Mesodermal cell (in vitro differentiated cells): Measurements from ENCODE around the gene UBL3.

Experiments used
- H3K27ac ChIP-seq: 2 replicates; pipeline ENCODE4 v1.7.0; 2013; ENCODE audit warnings: mild to moderate bottlenecking, low read depth, low read length, moderate library complexity; ENCODE audit not compliant: severe bottlenecking
- H3K36me3 ChIP-seq: 2 replicates; pipeline ENCODE4 v1.7.1; 2013; ENCODE audit warnings: mild to moderate bottlenecking, low read length, moderate library complexity; ENCODE audit not compliant: control insufficient read depth, insufficient read depth
- H3K4me1 ChIP-seq: one replicate; pipeline ENCODE4 v1.7.1; 2013; ENCODE audit warnings: mild to moderate bottlenecking, low read length; ENCODE audit not compliant: insufficient read depth, control insufficient read depth, poor library complexity, severe bottlenecking
- H3K4me3 ChIP-seq: 2 replicates; pipeline ENCODE4 v1.7.0; 2013; ENCODE audit warnings: low read length, control low read depth, mild to moderate bottlenecking; ENCODE audit not compliant: insufficient read depth, poor library complexity, severe bottlenecking; ENCODE audit errors: extremely low read depth
- H3K9me3 ChIP-seq: 2 replicates; pipeline ENCODE4 v1.7.1; 2013; ENCODE audit warnings: mild to moderate bottlenecking, low read length, moderate library complexity; ENCODE audit not compliant: control insufficient read depth
- WGBS, 2 experiments: methylation state at CpG; one replicate each; pipeline ENCODE4 v1.1.5; 2013; ENCODE audit warnings: missing lambda C conversion rate in 2 of 2; ENCODE audit not compliant: insufficient coverage in 2 of 2; 5-methylcytosine and 5-hydroxymethylcytosine counted together

Gene UBL3

GRCh38 chr13:29745704-29746103 is 104.7 kb downstream of the UBL3 start:
- no peak overlapping the region for H3K4me3 ChIP-seq
- 87 to 100% methylated on average over 1 to 4 of the region's 6 CpGs for WGBS, 2 experiments
- no peaks in the 10 kb centered on the region for H3K9me3 ChIP-seq

GRCh38 chr13:29743201-29743786 is 107.1 kb downstream of the UBL3 start:
- 74 to 78% methylated on average over 13 to 14 of the region's 16 CpGs for WGBS, 2 experiments
- peaks cover 7% of the 10 kb centered on the region for H3K4me1 ChIP-seq
- peak overlapping the region; percentile 49 for H3K27ac ChIP-seq
- H3K36me3 ChIP-seq: no peaks in the 10 kb centered on the region
- no peaks in the 10 kb centered on the region for H3K9me3 ChIP-seq
- H3K4me3 ChIP-seq: no peak overlapping the region

More at GRCh38 chr13:29745704-29746103, 104.7 kb downstream of the UBL3 start:
- Histone ChIP-seq H3K4me1 (peaks cover 7% of the 10 kb centered on the region), H3K36me3 (no peaks in the 10 kb centered on the region), H3K27ac (no peak overlapping the region)

- 73 to 80% methylated on average over 2 to 3 of the region's 3 CpGs for WGBS, 2 experiments
- Histone ChIP-seq H3K27ac (no peak overlapping the region), H3K9me3 (no peaks in the 10 kb centered on the region), H3K36me3 (no peaks in the 10 kb centered on the region), H3K4me3 (no peak overlapping the region), H3K4me1 (peaks cover 7% of the 10 kb centered on the region)
Measured at GRCh38 chr13:29740961-29741360, 109.5 kb downstream of the UBL3 start.

- Histone ChIP-seq H3K4me1 (peaks cover 4% of the 10 kb centered on the region), H3K27ac (no peak overlapping the region), H3K36me3 (no peaks in the 10 kb centered on the region), H3K4me3 (no peak overlapping the region), H3K9me3 (no peaks in the 10 kb centered on the region)
- 90 to 94% methylated on average over 4 to 5 of the region's 5 CpGs for WGBS, 2 experiments
Measured at GRCh38 chr13:29737061-29737460, 113.4 kb downstream of the UBL3 start.

- H3K9me3 ChIP-seq: no peaks in the 10 kb centered on the region
- no peak overlapping the region for H3K4me3 ChIP-seq
- H3K36me3 ChIP-seq: no peaks in the 10 kb centered on the region
- peaks cover 4% of the 10 kb centered on the region for H3K4me1 ChIP-seq
- 73 to 74% methylated on average over 5 of the region's 5 CpGs for WGBS, 2 experiments
- H3K27ac ChIP-seq: no peak overlapping the region
Measured at GRCh38 chr13:29733147-29733611, 117.2 kb downstream of the UBL3 start.

GRCh38 chr13:29730253-29730652 is 120.2 kb downstream of the UBL3 start:
- peaks cover 5% of the 10 kb centered on the region for H3K9me3 ChIP-seq
- H3K27ac ChIP-seq: no peak overlapping the region
- H3K4me1 ChIP-seq: peaks cover 4% of the 10 kb centered on the region
- H3K4me3 ChIP-seq: no peak overlapping the region
- no peaks in the 10 kb centered on the region for H3K36me3 ChIP-seq
- 27 to 48% methylated on average over 1 to 2 of the region's 3 CpGs for WGBS, 2 experiments

- Histone ChIP-seq H3K4me3 (no peak overlapping the region), H3K27ac (no peak overlapping the region), H3K36me3 (no peaks in the 10 kb centered on the region), H3K9me3 (peaks cover 5% of the 10 kb centered on the region), H3K4me1 (no peaks in the 10 kb centered on the region)
- 74 to 84% methylated on average over 5 of the region's 6 CpGs for WGBS, 2 experiments
Measured at GRCh38 chr13:29722415-29722814, 128.0 kb downstream of the UBL3 start.

GRCh38 chr13:29721766-29722165 is 128.7 kb downstream of the UBL3 start:
- H3K27ac ChIP-seq: no peak overlapping the region
- WGBS, 2 experiments: 93 to 96% methylated on average over 8 to 13 of the region's 13 CpGs
- H3K9me3 ChIP-seq: peaks cover 5% of the 10 kb centered on the region
- H3K4me1 ChIP-seq: no peaks in the 10 kb centered on the region
- H3K4me3 ChIP-seq: no peak overlapping the region
- H3K36me3 ChIP-seq: no peaks in the 10 kb centered on the region

GRCh38 chr13:29718694-29719093 is 131.7 kb downstream of the UBL3 start:
- H3K27ac ChIP-seq: no peak overlapping the region
- H3K9me3 ChIP-seq: no peaks in the 10 kb centered on the region
- no CpG with 5 or more reads among the region's 1 CpG for WGBS, 2 experiments
- no peak overlapping the region for H3K4me3 ChIP-seq
- H3K4me1 ChIP-seq: no peaks in the 10 kb centered on the region
- no peaks in the 10 kb centered on the region for H3K36me3 ChIP-seq

GRCh38 chr13:29716493-29716892 is 133.9 kb downstream of the UBL3 start:
- Histone ChIP-seq H3K4me1 (no peaks in the 10 kb centered on the region), H3K4me3 (no peak overlapping the region), H3K27ac (no peak overlapping the region), H3K9me3 (no peaks in the 10 kb centered on the region), H3K36me3 (no peaks in the 10 kb centered on the region)
- WGBS, 2 experiments: 100% methylated on average over 1 of the region's 3 CpGs
